ENCODE measurements around the gene SMTNL2.
"Not testable (repeated sequence)": the region's sequence is repeated elsewhere in the genome, so short reads cannot be mapped to it uniquely, and the experiment has no call there.

The SMTNL2 gene

GRCh38 chr17:4652997-4653396 lies 68.7 kb downstream of the SMTNL2 start:
- Histone ChIP-seq H3K4me1 (ENCODE audit: insufficient read depth, low read length) (peaks cover 4% of the 10 kb centered on the region), H2AFZ (ENCODE audit: low read depth, low read length) (no peak overlapping the region), H3K4me3 (ENCODE audit: low read length) (no peak overlapping the region), H3K36me3 (ENCODE audit: insufficient read depth, low read length) (no peaks in the 10 kb centered on the region), H3K9me3 (ENCODE audit: low read length) (no peaks in the 10 kb centered on the region), H3K27me3 (ENCODE audit: insufficient read depth, low read length) (no peaks in the 10 kb centered on the region)

GRCh38 chr17:4655933-4656332 lies 71.6 kb downstream of the SMTNL2 start:
- not testable (repeated sequence) for H3K4me3 ChIP-seq (ENCODE audit: low read length); H3K9me3 ChIP-seq (ENCODE audit: low read length); H3K4me1 ChIP-seq (ENCODE audit: insufficient read depth, low read length); H3K36me3 ChIP-seq (ENCODE audit: insufficient read depth, low read length); H2AFZ ChIP-seq (ENCODE audit: low read depth, low read length); H3K27me3 ChIP-seq (ENCODE audit: insufficient read depth, low read length)

GRCh38 chr17:4657678-4658077 lies 73.3 kb downstream of the SMTNL2 start:
- Histone ChIP-seq H3K9me3 (ENCODE audit: low read length) (no peaks in the 10 kb centered on the region), H2AFZ (ENCODE audit: low read depth, low read length) (no peak overlapping the region), H3K4me3 (ENCODE audit: low read length) (no peak overlapping the region), H3K27me3 (ENCODE audit: insufficient read depth, low read length) (no peaks in the 10 kb centered on the region), H3K4me1 (ENCODE audit: insufficient read depth, low read length) (no peaks in the 10 kb centered on the region), H3K36me3 (ENCODE audit: insufficient read depth, low read length) (no peaks in the 10 kb centered on the region)

Measured in neuron (in vitro differentiated cells).